Activated naive CD4-positive, alpha-beta T cell treated with anti-CD3 and anti-CD28 coated beads, Interleukin-2, amount 50 U/mL, for 16 hours (primary cell): ENCODE data around the gene SLC2A10.

Experiments
- DNase-seq: peaks from one replicate; pipeline ENCODE4 v3.0.0-alpha.2; 2020

Gene SLC2A10

GRCh38 chr20:46682063-46682821 is 27.2 kb upstream of the SLC2A10 start:
- no peak for DNase-seq

- no peak for DNase-seq
These were observed 26.3 kb upstream of the SLC2A10 start for GRCh38 chr20:46683011-46683667.

GRCh38 chr20:46683668-46683938 is 25.8 kb upstream of the SLC2A10 start:
- no peak for DNase-seq

- no peak for DNase-seq
These were observed 25.3 kb upstream of the SLC2A10 start for GRCh38 chr20:46683939-46684750.

- DNase-seq, result no peak
These were observed 21.0 kb upstream of the SLC2A10 start for GRCh38 chr20:46688151-46689081.

GRCh38 chr20:46689082-46689753 is 20.2 kb upstream of the SLC2A10 start, which contains the start of gene TP53RK:
TSS of gene TP53RK (minus strand) at chr20:46689444. CDS start at chr20:46689414, 30 bp downstream.
- peak; percentile 97 for DNase-seq

GRCh38 chr20:46689754-46690085 is 19.7 kb upstream of the SLC2A10 start:
- DNase-seq, result no peak

- no peak for DNase-seq
These were observed 19.0 kb upstream of the SLC2A10 start for GRCh38 chr20:46690219-46691106.

GRCh38 chr20:46691196-46691595 is 18.3 kb upstream of the SLC2A10 start:
- DNase-seq, result no peak

- DNase-seq, result no peak
These were observed 15.0 kb upstream of the SLC2A10 start for GRCh38 chr20:46694484-46694883.

- DNase-seq, result no peak
These were observed 13.6 kb upstream of the SLC2A10 start for GRCh38 chr20:46695892-46696291.

GRCh38 chr20:46696791-46697279 is 12.6 kb upstream of the SLC2A10 start:
- no peak for DNase-seq

- DNase-seq, result no peak
These were observed 10.7 kb upstream of the SLC2A10 start for GRCh38 chr20:46698788-46699187.

GRCh38 chr20:46699651-46700359 is 9.6 kb upstream of the SLC2A10 start:
- no peak for DNase-seq

GRCh38 chr20:46700481-46700880 is 9.0 kb upstream of the SLC2A10 start:
- DNase-seq, result no peak

- no peak for DNase-seq
These were observed 8.4 kb upstream of the SLC2A10 start for GRCh38 chr20:46701057-46701456.

- DNase-seq, result no peak
These were observed 7.9 kb upstream of the SLC2A10 start for GRCh38 chr20:46701556-46701955.

GRCh38 chr20:46701986-46702385 is 7.5 kb upstream of the SLC2A10 start:
- DNase-seq, result no peak

GRCh38 chr20:46702447-46703203 is 6.8 kb upstream of the SLC2A10 start:
- DNase-seq, result no peak

- DNase-seq, result no peak
These were observed 6.0 kb upstream of the SLC2A10 start for GRCh38 chr20:46703435-46703834.
